H1 (cell line): ENCODE data around the gene ANKFY1. TPM values are rescaled to one million over a fixed set of nuclear protein-coding genes. Genes with fewer than 3 reads are reported as not detected.

Experiments
- CTCF ChIA-PET: fragments of 300-600 bp; sonication (Branson Sonifier 250); formaldehyde crosslinking; loops from one replicate; lab custom pipeline; 2021; ENCODE audit not compliant: partially characterized antibody; lab: Charles Lee
- POLR2A ChIA-PET: fragments of 300-600 bp; sonication (Branson Sonifier 250); formaldehyde crosslinking; loops from one replicate; lab custom pipeline; 2021; ENCODE audit warnings: inconsistent platforms; ENCODE audit not compliant: partially characterized antibody; lab: Charles Lee
- DNase-seq, 2 experiments: peaks; one replicate each; pipeline versions ENCODE4 v3.0.0 to v3.0.0-alpha.2; 2010 to 2022; ENCODE audit warnings: low spot score in 2 of 2, low read depth in 1 of 2, mixed read lengths in 1 of 2
- FAIRE-seq: peaks from 2 replicates; lab custom pipeline; 2011; peaks lifted over from hg19 to GRCh38; lab: Jason Lieb, UNC
- H2AFZ ChIP-seq: 2 replicates; pipeline ENCODE4 v1.8.1; 2012; ENCODE audit warnings: low read length, inconsistent platforms
- H2AK5ac ChIP-seq: 2 replicates; pipeline ENCODE4 v1.6.1; 2013; ENCODE audit warnings: low read depth, low read length
- H2BK120ac ChIP-seq: replicated peaks from 2 replicates; pipeline ENCODE3; 2013; ENCODE audit warnings: low read depth, low read length, inconsistent platforms
- H2BK12ac ChIP-seq: 2 replicates; pipeline ENCODE4 v1.6.1; 2013; ENCODE audit warnings: low read depth, low read length
- H2BK15ac ChIP-seq: 2 replicates; pipeline ENCODE4 v1.6.1; 2013; ENCODE audit warnings: low read length
- H2BK20ac ChIP-seq: 2 replicates; pipeline ENCODE4 v1.6.1; 2013; ENCODE audit warnings: low read length
- H2BK5ac ChIP-seq: 2 replicates; pipeline ENCODE4 v1.6.1; 2013; ENCODE audit warnings: low read depth, low read length
- H3K14ac ChIP-seq: 2 replicates; pipeline ENCODE4 v1.6.1; 2013; ENCODE audit warnings: inconsistent platforms; ENCODE audit not compliant: insufficient read length
- H3K18ac ChIP-seq: 2 replicates; pipeline ENCODE4 v1.6.1; 2013; ENCODE audit warnings: low read length; ENCODE audit errors: extremely low read depth
- H3K23ac ChIP-seq: 2 replicates; pipeline ENCODE4 v1.6.1; 2013; ENCODE audit warnings: inconsistent platforms; ENCODE audit not compliant: insufficient read length
- H3K23me2 ChIP-seq: 2 replicates; pipeline ENCODE4 v1.6.1; 2013; ENCODE audit warnings: low read depth, low read length
- H3K27ac ChIP-seq: 2 replicates; pipeline ENCODE4 v1.6.1; 2011; ENCODE audit warnings: low read depth, low read length, inconsistent platforms
- H3K27me3 ChIP-seq, 4 experiments: replicated peaks in 1 of 4; 1 replicate in 1 of 4; 2 replicates in 3 of 4; pipeline versions ENCODE4 v1.6.1 to v1.8.1; 2011 to 2013; ENCODE audit warnings: low read length in 3 of 4, mild to moderate bottlenecking in 3 of 4, inconsistent platforms in 2 of 4, mixed read lengths in 2 of 4, moderate library complexity in 1 of 4; ENCODE audit not compliant: control insufficient read depth in 3 of 4, insufficient read depth in 3 of 4; ENCODE audit errors: extremely low read depth in 1 of 4
- H3K36me3 ChIP-seq, 4 experiments: 2 replicates each; pipeline versions ENCODE4 v1.6.1 to v1.8.1; 2011 to 2013; ENCODE audit warnings: mild to moderate bottlenecking in 4 of 4, low read length in 3 of 4, moderate library complexity in 2 of 4, control low read depth in 1 of 4, inconsistent platforms in 1 of 4; ENCODE audit not compliant: insufficient read depth in 4 of 4, control insufficient read depth in 2 of 4
- H3K4ac ChIP-seq: replicated peaks from 2 replicates; pipeline ENCODE3; 2013; ENCODE audit warnings: low read length, low read depth, mixed read lengths, inconsistent platforms; ENCODE audit not compliant: insufficient read length
- H3K4me1 ChIP-seq, 4 experiments: replicated peaks in 1 of 4; 1 replicate in 1 of 4; 2 replicates in 3 of 4; pipeline versions ENCODE4 v1.6.1 to v1.8.1; 2011 to 2013; ENCODE audit warnings: low read length in 3 of 4, inconsistent platforms in 2 of 4, mixed read lengths in 1 of 4; ENCODE audit not compliant: insufficient read depth in 4 of 4, control insufficient read depth in 3 of 4
- H3K4me2 ChIP-seq, 2 experiments: 2 replicates each; pipeline versions ENCODE4 v1.6.1 to v1.8.1; 2011 to 2013; ENCODE audit warnings: low read depth in 2 of 2, low read length in 2 of 2, control low read depth in 1 of 2, inconsistent platforms in 1 of 2, mild to moderate bottlenecking in 1 of 2; ENCODE audit not compliant: insufficient read depth in 1 of 2
- H3K4me3 ChIP-seq, 4 experiments: fragments of 200-600, 300-600 bp in 1 of 4; sonication (generic), shearing (Covaris generic), sonication (Bioruptor Twin) in 1 of 4; 2 replicates each; pipeline versions ENCODE4 v1.5.1 to v1.8.1; 2011 to 2016; ENCODE audit warnings: low read length in 4 of 4, low read depth in 3 of 4, control low read depth in 2 of 4, inconsistent platforms in 2 of 4, mild to moderate bottlenecking in 2 of 4, mixed read lengths in 1 of 4, moderate library complexity in 1 of 4; ENCODE audit not compliant: insufficient read depth in 2 of 4; ENCODE audit errors: extremely low read depth in 1 of 4
- H3K56ac ChIP-seq: replicated peaks from 2 replicates; pipeline ENCODE3; 2013; ENCODE audit warnings: low read depth, mild to moderate bottlenecking, mixed read lengths, low read length, inconsistent platforms; ENCODE audit not compliant: insufficient read length
- H3K79me1 ChIP-seq: 2 replicates; pipeline ENCODE4 v1.6.1; 2013; ENCODE audit warnings: low read depth, low read length, control low read depth
- H3K79me2 ChIP-seq, 2 experiments: 2 replicates each; pipeline versions ENCODE4 v1.6.1 to v1.8.1; 2012 to 2013; ENCODE audit warnings: low read length in 2 of 2, mild to moderate bottlenecking in 2 of 2, inconsistent platforms in 1 of 2; ENCODE audit not compliant: insufficient read depth in 2 of 2, control insufficient read depth in 1 of 2
- H3K9ac ChIP-seq, 4 experiments: replicated peaks in 1 of 4; 1 replicate in 1 of 4; 2 replicates in 3 of 4; pipeline versions ENCODE4 v1.6.1 to v1.8.1; 2011 to 2013; ENCODE audit warnings: low read depth in 3 of 4, low read length in 3 of 4, control low read depth in 2 of 4, mild to moderate bottlenecking in 2 of 4, moderate library complexity in 2 of 4, inconsistent platforms in 1 of 4; ENCODE audit errors: extremely low read depth in 1 of 4
- H3K9me3 ChIP-seq, 2 experiments: 2 replicates each; pipeline versions ENCODE4 v1.6.1 to v1.8.1; 2012 to 2013; ENCODE audit warnings: mild to moderate bottlenecking in 2 of 2, moderate library complexity in 2 of 2, control low read depth in 1 of 2, inconsistent platforms in 1 of 2, low read depth in 1 of 2, low read length in 1 of 2, mixed read lengths in 1 of 2; ENCODE audit not compliant: insufficient read depth in 2 of 2
- H4K20me1 ChIP-seq, 2 experiments: replicated peaks in 1 of 2; 2 replicates each; pipeline versions ENCODE3 to v1.8.1; 2011 to 2013; ENCODE audit warnings: inconsistent platforms in 2 of 2, low read length in 2 of 2, mild to moderate bottlenecking in 1 of 2; ENCODE audit not compliant: insufficient read depth in 2 of 2, control insufficient read depth in 1 of 2
- H4K5ac ChIP-seq: 2 replicates; pipeline ENCODE4 v1.6.1; 2013; ENCODE audit warnings: low read length, low read depth, mixed read lengths, inconsistent platforms; ENCODE audit not compliant: insufficient read length
- H4K8ac ChIP-seq: 2 replicates; pipeline ENCODE4 v1.8.0; 2013; ENCODE audit warnings: mild to moderate bottlenecking, moderate library complexity, low read length, inconsistent platforms; ENCODE audit not compliant: insufficient read depth; ENCODE audit errors: extremely low read depth
- H4K91ac ChIP-seq: replicated peaks from 2 replicates; pipeline ENCODE3; 2013; ENCODE audit warnings: low read length, mixed read lengths, inconsistent platforms; ENCODE audit not compliant: insufficient read length
- ASH2L ChIP-seq: fragments of 200-600, 300-600 bp; sonication (generic); IDR thresholded peaks from one replicate; pipeline ENCODE4 v1.7.1; 2017; ENCODE audit warnings: low read length
- EGR1 ChIP-seq: IDR thresholded peaks from 2 replicates; pipeline ENCODE4 v1.6.1; 2011; ENCODE audit warnings: low read depth, low read length, borderline replicate concordance
- JUN ChIP-seq: IDR thresholded peaks from 2 replicates; pipeline ENCODE4 v1.6.1; 2011; ENCODE audit warnings: low read depth, mild to moderate bottlenecking, improper control_type of control experiment, low read length
- SIRT6 ChIP-seq: IDR thresholded peaks from one replicate; pipeline ENCODE4 v1.7.1; 2012; ENCODE audit warnings: low read length, inconsistent platforms
- SIX5 ChIP-seq: IDR thresholded peaks from 2 replicates; pipeline ENCODE4 v1.6.1; 2011; ENCODE audit warnings: mild to moderate bottlenecking, low read depth, low read length
- TAF7 ChIP-seq: optimal IDR thresholded peaks from 2 replicates; pipeline ENCODE3; 2011; ENCODE audit warnings: low read depth, mild to moderate bottlenecking, inconsistent platforms, low read length, moderate library complexity, borderline replicate concordance
- WGBS, 2 experiments: shearing (Covaris generic) in 1 of 2; methylation state at CpG; one replicate each; pipeline versions ENCODE4 v1.1.6 to v1.1.7; 2013 to 2015; ENCODE audit warnings: low lambda C conversion rate in 2 of 2, mixed read lengths in 2 of 2, inconsistent platforms in 1 of 2, low coverage in 1 of 2, missing lambda C conversion rate in 1 of 2; ENCODE audit not compliant: insufficient replicate concordance in 2 of 2, insufficient coverage in 1 of 2, insufficient read length in 1 of 2; ENCODE audit errors: extremely low coverage in 1 of 2, missing lambda C conversion rate in 1 of 2; 5-methylcytosine and 5-hydroxymethylcytosine counted together
- polyA plus RNA-seq, 7 experiments: library from polyadenylated mRNA; depleted of rRNA in 3 of 7; stranded (reverse) in 5 of 7; unstranded in 2 of 7; fragments of >200 nt in 5 of 7; fragments of 200-250 nt in 2 of 7; gene quantifications; 1 replicate in 5 of 7; 2 replicates in 1 of 7; 4 replicates in 1 of 7; pipeline versions ENCODE4 v1.2.1 to v1.2.3, GENCODE V29; 2011 to 2013; ENCODE audit warnings: missing spikeins in 2 of 7, mixed read lengths in 2 of 7
- total RNA-seq: library from RNA; stranded (reverse); fragmentation: NEBNext Ultra II Directional; extraction: Animal tissue kit (Norgen Biotek cat#: 25700); gene quantifications from 2 replicates; pipeline ENCODE4 v1.2.1, GENCODE V29; 2021
- TF ChIP-seq, protein P1 (sequence below): IDR thresholded peaks from 2 replicates; pipeline ENCODE4 v1.6.1; 2011; ENCODE audit warnings: low read length, improper control_type of control experiment
- TF ChIP-seq, protein P2 (sequence below): IDR thresholded peaks from 2 replicates; pipeline ENCODE4 v1.6.1; 2011; ENCODE audit warnings: low read depth, mild to moderate bottlenecking, low read length; ENCODE audit not compliant: insufficient read depth

The ANKFY1 gene
- total and polyA plus RNA-seq, 2 of the 8 experiments (the other 6 are each of a cell fraction or from before 2014, with no cell fraction given): 28.3 to 45.3 TPM

DNA sequence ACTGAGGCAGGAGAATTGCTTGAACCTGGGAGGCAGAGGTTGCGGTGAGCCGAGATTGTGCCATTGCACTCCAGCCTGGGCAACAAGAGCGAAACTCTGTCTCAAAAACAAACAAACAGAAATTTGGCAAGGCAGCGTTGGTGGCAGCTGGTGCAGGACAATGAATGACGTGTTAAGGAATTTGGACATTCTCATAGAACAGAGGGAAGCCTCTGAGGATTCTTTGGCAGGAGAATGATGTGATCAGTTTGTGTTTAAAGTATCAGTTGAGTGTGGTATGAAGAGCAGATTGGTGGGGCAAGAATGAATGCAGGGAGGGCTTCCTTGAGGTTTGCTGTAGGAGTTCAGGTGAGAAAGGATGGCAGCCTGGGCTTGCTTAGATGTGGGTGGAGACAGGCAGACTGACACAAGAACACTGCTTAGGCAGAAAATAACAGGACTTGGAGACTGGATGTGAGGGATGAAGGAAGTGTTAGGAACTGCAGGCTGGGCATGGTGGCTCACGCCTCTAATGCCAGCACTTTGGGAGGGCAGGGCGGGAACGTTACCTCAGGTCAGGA, 115.9 kb downstream of the ANKFY1 start:
- H3K4me1 ChIP-seq: peaks cover 0 to 4% (median 1%) of the 10 kb centered on the region in 4 experiments; a peak in 2 of 7 replicates
- no peak overlapping the region for H3K9ac ChIP-seq
- no peak overlapping the region for H2BK5ac ChIP-seq
- no peak overlapping the region for H4K91ac ChIP-seq
- H4K20me1 ChIP-seq: peaks cover 3% of the 10 kb centered on the region in 2 experiments
- no peak for TF ChIP-seq EGR1
- no peak for TF ChIP-seq TAF7
- no peak for TF ChIP-seq ASH2L
- no peak for TF ChIP-seq JUN
- TF ChIP-seq, protein P1, sequence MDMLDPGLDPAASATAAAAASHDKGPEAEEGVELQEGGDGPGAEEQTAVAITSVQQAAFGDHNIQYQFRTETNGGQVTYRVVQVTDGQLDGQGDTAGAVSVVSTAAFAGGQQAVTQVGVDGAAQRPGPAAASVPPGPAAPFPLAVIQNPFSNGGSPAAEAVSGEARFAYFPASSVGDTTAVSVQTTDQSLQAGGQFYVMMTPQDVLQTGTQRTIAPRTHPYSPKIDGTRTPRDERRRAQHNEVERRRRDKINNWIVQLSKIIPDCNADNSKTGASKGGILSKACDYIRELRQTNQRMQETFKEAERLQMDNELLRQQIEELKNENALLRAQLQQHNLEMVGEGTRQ: no peak
- no peak for TF ChIP-seq SIRT6
- TF ChIP-seq SIX5: no peak
- TF ChIP-seq, protein P2, sequence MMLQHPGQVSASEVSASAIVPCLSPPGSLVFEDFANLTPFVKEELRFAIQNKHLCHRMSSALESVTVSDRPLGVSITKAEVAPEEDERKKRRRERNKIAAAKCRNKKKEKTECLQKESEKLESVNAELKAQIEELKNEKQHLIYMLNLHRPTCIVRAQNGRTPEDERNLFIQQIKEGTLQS: no peak
- no peaks in the 10 kb centered on the region for H3K27me3 ChIP-seq
- no peak overlapping the region for H3K4ac ChIP-seq
- FAIRE-seq (no peak), DNase-seq (no peak)
- no peak overlapping the region for H3K23ac ChIP-seq
- H4K5ac ChIP-seq: no peak overlapping the region
- H3K4me2 ChIP-seq: no peak overlapping the region
- peaks cover 0 to 8% of the 10 kb centered on the region in 2 experiments; a peak in 1 of 4 replicates for H3K79me2 ChIP-seq
- no peak overlapping the region for H3K56ac ChIP-seq
- no peak overlapping the region for H2BK120ac ChIP-seq
- no peak overlapping the region for H3K4me3 ChIP-seq
- no peak overlapping the region for H3K18ac ChIP-seq
- POLR2A ChIA-PET: interaction anchor here (7.9 kb wide), 1 partner anchor 11 kb away, joined by 117 read pairs; no protein-coding TSS in a partner anchor
- H3K27ac ChIP-seq: no peak overlapping the region
- no peak overlapping the region for H4K8ac ChIP-seq
- 89% methylated on average over 7 of the region's 8 CpGs; no CpG with 5 or more reads in 1 of the 2 experiments for WGBS, 2 experiments
- CTCF ChIA-PET: interaction anchor here (0.6 to 2.7 kb wide), 3 partner anchors 11 to 1646 kb away, joined by 3 to 17 read pairs (median 4); no protein-coding TSS in a partner anchor
- H3K79me1 ChIP-seq: no peaks in the 10 kb centered on the region
- no peaks in the 10 kb centered on the region for H3K36me3 ChIP-seq
- 0 out of 2 replicates have a peak overlapping the region, but pooled peaks have one; percentile 75 for H2AK5ac ChIP-seq
- H3K14ac ChIP-seq: no peak overlapping the region
- H2BK15ac ChIP-seq: no peak overlapping the region
- H3K23me2 ChIP-seq: no peaks in the 10 kb centered on the region; the same call in 1 of the 2 replicates
- H2BK20ac ChIP-seq: no peak overlapping the region
- H2BK12ac ChIP-seq: no peak overlapping the region
- no peaks in the 10 kb centered on the region for H3K9me3 ChIP-seq
- no peak overlapping the region for H2AFZ ChIP-seq
